ENCODE data around the gene S1PR4.
A peak's percentile ranks its signal among the peaks of the same experiment; 100 is the strongest.

Gene S1PR4

GRCh38 chr19:3154957-3155736 lies 23.4 kb upstream of the S1PR4 start:
- Histone ChIP-seq H3K9me3 (ENCODE audit: control insufficient read depth, low read length) (no peaks in the 10 kb centered on the region), H3K36me3 (ENCODE audit: control insufficient read depth, insufficient read depth, low read length) (no peaks in the 10 kb centered on the region), H3K27ac (peak overlapping the region; percentile 39), H3K4me3 (ENCODE audit: low read depth, low read length) (no peak overlapping the region), H3K9ac (no peak overlapping the region), H3K4me2 (ENCODE audit: low read length) (no peak overlapping the region), H3K4me1 (peaks cover 7% of the 10 kb centered on the region), H3K27me3 (ENCODE audit: control insufficient read depth, insufficient read depth, low read length) (no peaks in the 10 kb centered on the region), H3K79me2 (no peaks in the 10 kb centered on the region), H2AFZ (peak overlapping the region; percentile 58)
- TF ChIP-seq CTCF (IDR thresholded peaks at IDR 0.05) = no peak

GRCh38 chr19:3157096-3157845 lies 21.3 kb upstream of the S1PR4 start:
- Histone ChIP-seq H3K4me2 (ENCODE audit: low read length) (no peak overlapping the region), H3K9me3 (ENCODE audit: control insufficient read depth, low read length) (no peaks in the 10 kb centered on the region), H3K36me3 (ENCODE audit: control insufficient read depth, insufficient read depth, low read length) (no peaks in the 10 kb centered on the region), H3K79me2 (no peaks in the 10 kb centered on the region), H3K27ac (no peak overlapping the region), H3K9ac (no peak overlapping the region), H3K4me3 (ENCODE audit: low read depth, low read length) (no peak overlapping the region), H3K4me1 (peaks cover 7% of the 10 kb centered on the region), H3K27me3 (ENCODE audit: control insufficient read depth, insufficient read depth, low read length) (no peaks in the 10 kb centered on the region), H2AFZ (no peak overlapping the region)
- no peak for TF ChIP-seq CTCF (IDR thresholded peaks at IDR 0.05)

GRCh38 chr19:3159565-3159964 lies 19.0 kb upstream of the S1PR4 start:
- Histone ChIP-seq H3K4me1 (peaks cover 7% of the 10 kb centered on the region), H3K36me3 (ENCODE audit: control insufficient read depth, insufficient read depth, low read length) (no peaks in the 10 kb centered on the region), H2AFZ (no peak overlapping the region), H3K9ac (no peak overlapping the region), H3K4me3 (ENCODE audit: low read depth, low read length) (no peak overlapping the region), H3K9me3 (ENCODE audit: control insufficient read depth, low read length) (no peaks in the 10 kb centered on the region), H3K27me3 (ENCODE audit: control insufficient read depth, insufficient read depth, low read length) (no peaks in the 10 kb centered on the region), H3K79me2 (no peaks in the 10 kb centered on the region), H3K27ac (no peak overlapping the region), H3K4me2 (ENCODE audit: low read length) (no peak overlapping the region)
- no peak for TF ChIP-seq CTCF (IDR thresholded peaks at IDR 0.05)

- TF ChIP-seq CTCF (IDR thresholded peaks at IDR 0.05) = no peak
- H3K9me3 ChIP-seq (ENCODE audit: control insufficient read depth, low read length) = no peaks in the 10 kb centered on the region
- H3K79me2 ChIP-seq = no peaks in the 10 kb centered on the region
- no peaks in the 10 kb centered on the region for H3K36me3 ChIP-seq (ENCODE audit: control insufficient read depth, insufficient read depth, low read length)
- no peak overlapping the region for H2AFZ ChIP-seq
- peaks cover 3% of the 10 kb centered on the region for H3K4me1 ChIP-seq
- no peak overlapping the region for H3K4me2 ChIP-seq (ENCODE audit: low read length)
- no peak overlapping the region for H3K9ac ChIP-seq
- H3K4me3 ChIP-seq (ENCODE audit: low read depth, low read length) = no peak overlapping the region
- H3K27me3 ChIP-seq (ENCODE audit: control insufficient read depth, insufficient read depth, low read length) = no peaks in the 10 kb centered on the region
- H3K27ac ChIP-seq = no peak overlapping the region
These were observed 18.4 kb upstream of the S1PR4 start for GRCh38 chr19:3160219-3160618.

Data from parathyroid adenoma (tissue), 2 donors.